ENCODE results near the gene TMCO5A.

TMCO5A gene

DNA sequence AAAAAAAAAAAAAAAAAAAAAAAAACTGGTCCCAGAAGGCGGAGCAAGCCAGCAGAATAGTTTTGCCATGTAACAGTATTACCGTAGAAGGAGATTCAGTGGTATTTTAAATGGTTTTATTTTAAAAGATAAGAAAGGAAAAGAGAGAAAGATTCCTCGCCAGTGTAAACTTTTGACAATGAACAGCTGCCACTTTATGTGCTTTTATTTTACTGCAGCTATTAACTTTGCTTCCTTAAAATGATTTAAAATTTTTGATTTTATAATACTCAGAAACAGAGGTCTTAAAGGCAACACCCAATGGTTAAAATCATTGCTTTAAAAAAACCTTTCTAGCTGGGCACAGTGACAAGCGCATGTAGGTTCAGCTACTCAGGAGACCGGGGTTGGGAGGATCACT lies 46.8 kb downstream of the TMCO5A start:
- TF ChIP-seq TAF1 (IDR thresholded peaks at IDR 0.05; ENCODE audit: borderline replicate concordance, insufficient read depth, low read length) = no peak
- no peak for TF ChIP-seq POLR2AphosphoS5 (IDR thresholded peaks at IDR 0.05; ENCODE audit: low read depth, low read length)
- TF ChIP-seq, protein P1, sequence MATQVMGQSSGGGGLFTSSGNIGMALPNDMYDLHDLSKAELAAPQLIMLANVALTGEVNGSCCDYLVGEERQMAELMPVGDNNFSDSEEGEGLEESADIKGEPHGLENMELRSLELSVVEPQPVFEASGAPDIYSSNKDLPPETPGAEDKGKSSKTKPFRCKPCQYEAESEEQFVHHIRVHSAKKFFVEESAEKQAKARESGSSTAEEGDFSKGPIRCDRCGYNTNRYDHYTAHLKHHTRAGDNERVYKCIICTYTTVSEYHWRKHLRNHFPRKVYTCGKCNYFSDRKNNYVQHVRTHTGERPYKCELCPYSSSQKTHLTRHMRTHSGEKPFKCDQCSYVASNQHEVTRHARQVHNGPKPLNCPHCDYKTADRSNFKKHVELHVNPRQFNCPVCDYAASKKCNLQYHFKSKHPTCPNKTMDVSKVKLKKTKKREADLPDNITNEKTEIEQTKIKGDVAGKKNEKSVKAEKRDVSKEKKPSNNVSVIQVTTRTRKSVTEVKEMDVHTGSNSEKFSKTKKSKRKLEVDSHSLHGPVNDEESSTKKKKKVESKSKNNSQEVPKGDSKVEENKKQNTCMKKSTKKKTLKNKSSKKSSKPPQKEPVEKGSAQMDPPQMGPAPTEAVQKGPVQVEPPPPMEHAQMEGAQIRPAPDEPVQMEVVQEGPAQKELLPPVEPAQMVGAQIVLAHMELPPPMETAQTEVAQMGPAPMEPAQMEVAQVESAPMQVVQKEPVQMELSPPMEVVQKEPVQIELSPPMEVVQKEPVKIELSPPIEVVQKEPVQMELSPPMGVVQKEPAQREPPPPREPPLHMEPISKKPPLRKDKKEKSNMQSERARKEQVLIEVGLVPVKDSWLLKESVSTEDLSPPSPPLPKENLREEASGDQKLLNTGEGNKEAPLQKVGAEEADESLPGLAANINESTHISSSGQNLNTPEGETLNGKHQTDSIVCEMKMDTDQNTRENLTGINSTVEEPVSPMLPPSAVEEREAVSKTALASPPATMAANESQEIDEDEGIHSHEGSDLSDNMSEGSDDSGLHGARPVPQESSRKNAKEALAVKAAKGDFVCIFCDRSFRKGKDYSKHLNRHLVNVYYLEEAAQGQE (IDR thresholded peaks at IDR 0.05; ENCODE audit: insufficient read depth in 1 of 2, low read depth in 2 of 2, low read length in 2 of 2) = no peak
- no peak for TF ChIP-seq FOXP2 (optimal IDR thresholded peaks at IDR 0.05; ENCODE audit: borderline replicate concordance, extremely low read depth, extremely low read length, insufficient read depth)
- TF ChIP-seq SIN3A (IDR thresholded peaks at IDR 0.05; ENCODE audit: borderline replicate concordance, insufficient read depth, low read length) = no peak

DNA sequence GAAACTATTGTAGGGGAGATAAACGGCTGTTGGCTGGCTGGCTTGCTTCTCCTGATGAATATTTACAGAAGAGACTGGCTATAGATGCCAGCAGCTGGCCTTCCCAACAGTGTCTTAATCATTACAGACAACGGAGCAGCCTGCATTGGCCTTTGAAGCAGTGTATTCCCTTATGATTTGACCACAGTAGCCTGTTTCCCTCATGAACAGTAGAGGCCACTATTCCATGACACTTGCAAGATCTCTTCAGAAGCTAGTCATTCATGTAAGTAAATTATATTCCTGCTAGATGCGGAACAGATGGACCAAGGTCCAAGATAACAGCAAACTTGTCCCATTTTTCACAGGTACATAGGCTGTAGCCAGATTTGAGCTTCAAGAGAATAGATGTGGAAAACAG lies 47.3 kb downstream of the TMCO5A start:
- TF ChIP-seq TAF1 (IDR thresholded peaks at IDR 0.05; ENCODE audit: borderline replicate concordance, insufficient read depth, low read length) (no peak), SIN3A (IDR thresholded peaks at IDR 0.05; ENCODE audit: borderline replicate concordance, insufficient read depth, low read length) (no peak), FOXP2 (optimal IDR thresholded peaks at IDR 0.05; ENCODE audit: borderline replicate concordance, extremely low read depth, extremely low read length, insufficient read depth) (no peak), POLR2AphosphoS5 (IDR thresholded peaks at IDR 0.05; ENCODE audit: low read depth, low read length) (no peak)
- TF ChIP-seq, protein P1 (IDR thresholded peaks at IDR 0.05; ENCODE audit: insufficient read depth in 1 of 2, low read depth in 2 of 2, low read length in 2 of 2) = no peak

DNA sequence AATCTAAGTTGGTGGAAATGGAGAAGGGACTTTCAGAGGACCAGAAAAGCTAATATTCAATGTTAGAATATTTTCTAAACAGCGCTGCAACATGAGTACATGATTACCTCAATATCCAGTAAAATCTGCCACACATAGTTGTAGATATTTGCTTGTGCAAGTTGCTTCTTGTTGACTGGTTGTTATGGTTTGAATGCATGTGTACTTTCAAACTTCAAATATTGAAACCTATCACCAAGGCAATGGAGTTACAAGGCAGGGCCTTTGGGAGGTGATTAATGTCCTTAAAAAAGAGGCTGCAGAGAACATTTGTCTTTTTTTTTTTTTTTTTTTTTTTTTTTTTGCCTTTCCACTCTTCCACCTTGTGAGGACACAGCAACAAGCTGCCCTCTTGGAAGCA lies 49.9 kb downstream of the TMCO5A start:
- TF ChIP-seq, protein P1 (IDR thresholded peaks at IDR 0.05; ENCODE audit: insufficient read depth in 1 of 2, low read depth in 2 of 2, low read length in 2 of 2) = no peak
- TF ChIP-seq POLR2AphosphoS5 (IDR thresholded peaks at IDR 0.05; ENCODE audit: low read depth, low read length) = no peak
- TF ChIP-seq FOXP2 (optimal IDR thresholded peaks at IDR 0.05; ENCODE audit: borderline replicate concordance, extremely low read depth, extremely low read length, insufficient read depth) = no peak
- TF ChIP-seq TAF1 (IDR thresholded peaks at IDR 0.05; ENCODE audit: borderline replicate concordance, insufficient read depth, low read length) = no peak
- no peak for TF ChIP-seq SIN3A (IDR thresholded peaks at IDR 0.05; ENCODE audit: borderline replicate concordance, insufficient read depth, low read length)

DNA sequence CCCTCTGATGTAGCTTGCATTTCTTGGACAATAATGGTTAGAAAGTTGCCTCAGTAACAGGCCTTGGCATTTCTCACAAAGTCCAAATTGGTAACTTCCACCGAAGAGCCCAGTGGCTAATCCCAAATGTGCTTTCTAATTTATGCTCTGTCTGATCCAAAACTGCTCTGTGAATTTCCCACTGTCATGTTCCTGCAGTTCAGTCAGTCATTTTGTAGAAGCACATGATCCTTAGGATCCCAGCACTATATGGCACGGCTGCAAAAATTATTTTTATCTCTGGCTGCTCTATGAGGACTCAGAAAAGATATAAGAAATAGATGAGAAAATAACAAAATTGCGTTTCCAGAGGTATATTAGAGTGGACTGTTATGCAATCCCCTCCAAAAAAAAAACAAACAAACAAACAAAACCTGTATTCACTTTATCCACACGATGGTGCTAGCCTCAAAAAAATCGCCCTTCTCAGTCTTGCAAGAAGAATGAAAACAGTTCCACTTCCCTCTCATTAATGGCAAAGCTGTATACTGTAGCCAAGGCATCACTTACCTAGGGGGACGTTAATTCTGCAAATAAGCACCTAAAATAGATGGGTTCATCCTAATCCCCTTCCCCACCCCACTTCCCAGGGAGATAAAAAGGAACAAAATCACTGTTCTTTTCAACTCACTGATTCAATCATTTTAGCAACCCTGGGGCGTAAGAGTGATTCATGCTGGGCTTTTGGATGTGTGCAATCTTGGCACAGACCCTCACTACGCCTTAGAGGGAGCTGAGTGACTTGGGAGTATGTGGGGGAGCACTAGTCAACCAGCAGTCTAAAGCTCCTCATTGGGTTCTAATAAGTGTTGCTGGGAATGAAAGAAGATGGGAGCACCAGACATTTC lies 61.3 kb downstream of the TMCO5A start:
- TF ChIP-seq FOXP2 (optimal IDR thresholded peaks at IDR 0.05; ENCODE audit: borderline replicate concordance, extremely low read depth, extremely low read length, insufficient read depth) (no peak), POLR2AphosphoS5 (IDR thresholded peaks at IDR 0.05; ENCODE audit: low read depth, low read length) (no peak), TAF1 (IDR thresholded peaks at IDR 0.05; ENCODE audit: borderline replicate concordance, insufficient read depth, low read length) (no peak), SIN3A (IDR thresholded peaks at IDR 0.05; ENCODE audit: borderline replicate concordance, insufficient read depth, low read length) (no peak)
- TF ChIP-seq, protein P1 (IDR thresholded peaks at IDR 0.05; ENCODE audit: insufficient read depth in 1 of 2, low read depth in 2 of 2, low read length in 2 of 2) = no peak

Measured in PFSK-1 (cell line).